A549 (cell line): ENCODE data around the gene INO80D. TPM values are rescaled to one million over a fixed set of nuclear protein-coding genes. Genes with fewer than 3 reads are reported as not detected.
"Not testable (repeated sequence)": the region's sequence is repeated elsewhere in the genome, so short reads cannot be mapped to it uniquely, and the experiment has no call there.

Experiments used
- ATAC-seq, 2 experiments: fragments of 200-7000 bp in 1 of 2; fragments of >200 bp in 1 of 2; cut with Nextera tagmentation in 1 of 2; cut with Tn5 transposase in 1 of 2; 3 replicates each; pipeline versions ENCODE4 v1.8.0 to v1.9.1; 2018 to 2020; ENCODE audit warnings: mild to moderate bottlenecking in 1 of 2, moderate library complexity in 1 of 2
- CTCF ChIA-PET: fragments of 300-600 bp; sonication (Branson Sonifier 250); formaldehyde crosslinking; extraction: SDS; loops from one replicate; lab custom pipeline; 2021; ENCODE audit warnings: antibody characterized with exemption, inconsistent platforms; lab: Yijun Ruan, JAX
- POLR2A ChIA-PET: fragments of 350-600 bp; formaldehyde crosslinking; extraction: SDS; loops from one replicate; lab custom pipeline; 2021; ENCODE audit warnings: antibody characterized with exemption, inconsistent platforms; lab: Yijun Ruan, JAX
- DNase-seq, 2 experiments: peaks; one replicate each; pipeline versions ENCODE4 v3.0.0 to v3.0.0-alpha.2; 2011 to 2016; ENCODE audit warnings: low read depth in 1 of 2, low spot score in 1 of 2
- FAIRE-seq: peaks from 2 replicates; lab custom pipeline; 2011; peaks lifted over from hg19 to GRCh38; lab: Jason Lieb, UNC
- H3K27ac ChIP-seq, 2 experiments: fragments of >200 bp; sonication (Bioruptor Twin); formaldehyde crosslinking; 3 replicates each; pipeline ENCODE4 v1.5.1; 2016 to 2017
- H3K4me1 ChIP-seq: fragments of >200 bp; sonication (Bioruptor Twin); formaldehyde crosslinking; 3 replicates; pipeline ENCODE4 v1.6.1; 2016
- H3K4me2 ChIP-seq: fragments of >200 bp; sonication (Bioruptor Twin); formaldehyde crosslinking; 3 replicates; pipeline ENCODE4 v1.6.1; 2016
- H3K4me3 ChIP-seq: fragments of >200 bp; sonication (Bioruptor Twin); formaldehyde crosslinking; 3 replicates; pipeline ENCODE4 v1.5.1; 2016
- H3K9me3 ChIP-seq: fragments of >200 bp; sonication (Bioruptor Twin); formaldehyde crosslinking; 3 replicates; pipeline ENCODE4 v1.6.1; 2016
- BHLHE40 ChIP-seq: IDR thresholded peaks from 2 replicates; pipeline ENCODE4 v1.6.1; 2012; ENCODE audit warnings: low read depth, low read length, inconsistent platforms
- CEBPB ChIP-seq, 2 experiments: fragments of >200 bp in 1 of 2; sonication (Bioruptor Twin) in 1 of 2; formaldehyde crosslinking in 1 of 2; IDR thresholded peaks; 2 replicates each; pipeline ENCODE4 v1.6.1; 2012 to 2016
- CHD2 ChIP-seq: fragments of 150-350 bp; IDR thresholded peaks from 2 replicates; pipeline ENCODE4 v1.6.1; 2014; ENCODE audit warnings: low read length; ENCODE audit not compliant: partially characterized antibody
- CHD4 ChIP-seq: fragments of 200-600 bp; sonication (generic); IDR thresholded peaks from 2 replicates; pipeline ENCODE4 v1.6.1; 2016; ENCODE audit warnings: antibody characterized with exemption, mild to moderate bottlenecking, borderline replicate concordance
- ESRRA ChIP-seq: fragments of 150-350 bp; IDR thresholded peaks from 2 replicates; pipeline ENCODE4 v1.6.1; 2014; ENCODE audit warnings: mild to moderate bottlenecking, low read length, borderline replicate concordance
- HDAC2 ChIP-seq: fragments of 200-600 bp; sonication (generic); IDR thresholded peaks from 2 replicates; pipeline ENCODE4 v1.6.1; 2016
- HEYL ChIP-seq: fragments of 250-450 bp; sonication (Bioruptor Pico); IDR thresholded peaks from 2 replicates; pipeline ENCODE4 v1.8.0; 2021; ENCODE audit warnings: mild to moderate bottlenecking, moderate library complexity
- JUN ChIP-seq, 2 experiments: fragments of >200 bp; sonication (Bioruptor Twin); formaldehyde crosslinking; IDR thresholded peaks; 2 replicates in 1 of 2; 3 replicates in 1 of 2; pipeline ENCODE4 v1.6.1; 2016 to 2017
- KDM5A ChIP-seq: fragments of 200-600 bp; sonication (generic); IDR thresholded peaks from 2 replicates; pipeline ENCODE4 v1.6.1; 2016; ENCODE audit warnings: antibody characterized with exemption, mild to moderate bottlenecking
- MAFK ChIP-seq: fragments of 450-650 bp; IDR thresholded peaks from 2 replicates; pipeline ENCODE4 v1.6.1; 2014; ENCODE audit not compliant: partially characterized antibody
- PHF8 ChIP-seq: fragments of 200-600 bp; sonication (generic); IDR thresholded peaks from 2 replicates; pipeline ENCODE4 v1.6.1; 2016; ENCODE audit warnings: low read depth, mild to moderate bottlenecking, antibody characterized with exemption, moderate library complexity, borderline replicate concordance
- RAD21 ChIP-seq, 2 experiments: fragments of >200 bp in 1 of 2; sonication (Bioruptor Twin) in 1 of 2; formaldehyde crosslinking in 1 of 2; IDR thresholded peaks in 1 of 2; conservative IDR thresholded peaks in 1 of 2; 2 replicates in 1 of 2; 3 replicates in 1 of 2; pipeline ENCODE4 v1.6.1; 2012 to 2018; ENCODE audit warnings: inconsistent platforms in 1 of 2
- RCOR1 ChIP-seq: fragments of 150-350 bp; IDR thresholded peaks from 2 replicates; pipeline ENCODE4 v1.6.1; 2014; ENCODE audit warnings: antibody characterized with exemption, low read length, low read depth
- RFX5 ChIP-seq: fragments of 450-650 bp; IDR thresholded peaks from 2 replicates; pipeline ENCODE4 v1.7.1; 2014; ENCODE audit warnings: antibody characterized with exemption, mild to moderate bottlenecking, moderate library complexity
- RNF2 ChIP-seq: fragments of 200-600 bp; sonication (generic); IDR thresholded peaks from 2 replicates; pipeline ENCODE4 v1.6.1; 2016; ENCODE audit warnings: low read depth, mild to moderate bottlenecking, antibody characterized with exemption, moderate library complexity, borderline replicate concordance
- TFCP2L1 ChIP-seq: fragments of 250-450 bp; sonication (Bioruptor Pico); IDR thresholded peaks from 2 replicates; pipeline ENCODE4 v1.5.0; 2021; ENCODE audit warnings: mild to moderate bottlenecking
- ZSCAN20 ChIP-seq: fragments of 250-450 bp; sonication (Bioruptor Pico); IDR thresholded peaks from 2 replicates; pipeline ENCODE4 v1.8.0; 2022; ENCODE audit warnings: mild to moderate bottlenecking, moderate library complexity
- WGBS: methylation state at CpG from one replicate; pipeline ENCODE4 v1.1.6; 2017; ENCODE audit errors: missing lambda C conversion rate; 5-methylcytosine and 5-hydroxymethylcytosine counted together
- polyA plus RNA-seq, 4 experiments: library from polyadenylated mRNA; depleted of rRNA in 3 of 4; stranded (reverse); fragments of >200 nt; fragmentation: RNase III in 1 of 4; extraction: RNeasy Plus Mini Kit Qiagen cat#74134 plus additional on column Dnase treatment in 1 of 4; gene quantifications; 2 replicates in 3 of 4; 3 replicates in 1 of 4; pipeline ENCODE4 v1.2.3, GENCODE V29; 2011 to 2017
- TF ChIP-seq, protein P1 (sequence below): fragments of 250-450 bp; sonication (Bioruptor Pico); IDR thresholded peaks from 2 replicates; pipeline ENCODE4 v1.5.0; 2020; ENCODE audit warnings: low read depth, mild to moderate bottlenecking, moderate library complexity
- TF ChIP-seq, protein P2 (sequence below): IDR thresholded peaks from 2 replicates; pipeline ENCODE4 v1.6.1; 2012
- TF ChIP-seq, protein P3 (sequence below): fragments of >200 bp; sonication (Bioruptor Twin); formaldehyde crosslinking; IDR thresholded peaks from 3 replicates; pipeline ENCODE4 v1.6.1; 2016
- TF ChIP-seq, protein P4 (sequence below): fragments of 150-350 bp; IDR thresholded peaks from 2 replicates; pipeline ENCODE4 v1.6.1; 2014; ENCODE audit warnings: low read depth, mild to moderate bottlenecking, low read length

The INO80D gene
- polyA plus RNA-seq, 2 of the 4 experiments (the other 2 are of a cell fraction): 1.4 to 5.0 TPM

DNA sequence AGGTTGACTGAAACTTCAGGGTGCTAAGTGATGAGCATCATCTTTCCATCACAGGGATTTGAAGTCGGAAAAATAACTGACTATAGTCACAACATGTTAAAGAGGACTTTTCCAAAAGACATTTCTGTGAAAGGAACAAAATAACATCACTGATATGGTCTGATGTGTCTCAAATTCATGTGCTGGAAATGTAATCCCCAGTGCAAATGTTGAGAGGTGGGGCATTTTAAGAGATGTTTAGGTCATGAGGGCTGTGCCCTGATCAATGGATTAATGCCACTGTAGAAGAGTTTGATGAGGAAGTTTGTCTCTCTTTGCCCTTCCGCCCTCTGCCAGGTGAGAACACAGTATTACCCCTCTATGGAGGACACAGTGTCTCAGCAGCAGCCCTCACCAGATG, 95.9 kb downstream of the INO80D start:
- CTCF ChIA-PET: no interaction called here
- H3K27ac ChIP-seq: peak overlapping the region in 1 of 2 experiments; percentile 34; a peak in 2 of 6 replicates
- H3K4me1 ChIP-seq: peaks cover 15% of the 10 kb centered on the region; the same call in 2 of the 3 replicates
- FAIRE-seq: no peak
- no peak overlapping the region for H3K4me3 ChIP-seq
- POLR2A ChIA-PET: no interaction called here
- TF ChIP-seq RFX5: no peak
- no peak for TF ChIP-seq HEYL (CRISPR knock-in tag)
- TF ChIP-seq CHD2: no peak
- TF ChIP-seq HDAC2: no peak
- TF ChIP-seq BHLHE40: no peak
- no peak for TF ChIP-seq KDM5A
- TF ChIP-seq, protein P1, sequence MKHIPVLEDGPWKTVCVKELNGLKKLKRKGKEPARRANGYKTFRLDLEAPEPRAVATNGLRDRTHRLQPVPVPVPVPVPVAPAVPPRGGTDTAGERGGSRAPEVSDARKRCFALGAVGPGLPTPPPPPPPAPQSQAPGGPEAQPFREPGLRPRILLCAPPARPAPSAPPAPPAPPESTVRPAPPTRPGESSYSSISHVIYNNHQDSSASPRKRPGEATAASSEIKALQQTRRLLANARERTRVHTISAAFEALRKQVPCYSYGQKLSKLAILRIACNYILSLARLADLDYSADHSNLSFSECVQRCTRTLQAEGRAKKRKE (CRISPR knock-in tag): no peak
- no peak for TF ChIP-seq JUN (IDR thresholded peaks at IDR 0.05)
- TF ChIP-seq, protein P2, sequence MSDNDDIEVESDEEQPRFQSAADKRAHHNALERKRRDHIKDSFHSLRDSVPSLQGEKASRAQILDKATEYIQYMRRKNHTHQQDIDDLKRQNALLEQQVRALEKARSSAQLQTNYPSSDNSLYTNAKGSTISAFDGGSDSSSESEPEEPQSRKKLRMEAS: no peak
- no peak for TF ChIP-seq RAD21 (conservative IDR thresholded peaks at IDR 0.05 in 1 of 2, IDR thresholded peaks at IDR 0.05 in 1 of 2)
- TF ChIP-seq CHD4: no peak
- TF ChIP-seq RCOR1: no peak
- no peak for TF ChIP-seq PHF8
- TF ChIP-seq RNF2: no peak
- no peak for TF ChIP-seq ZSCAN20 (CRISPR knock-in tag)
- TF ChIP-seq, protein P3, sequence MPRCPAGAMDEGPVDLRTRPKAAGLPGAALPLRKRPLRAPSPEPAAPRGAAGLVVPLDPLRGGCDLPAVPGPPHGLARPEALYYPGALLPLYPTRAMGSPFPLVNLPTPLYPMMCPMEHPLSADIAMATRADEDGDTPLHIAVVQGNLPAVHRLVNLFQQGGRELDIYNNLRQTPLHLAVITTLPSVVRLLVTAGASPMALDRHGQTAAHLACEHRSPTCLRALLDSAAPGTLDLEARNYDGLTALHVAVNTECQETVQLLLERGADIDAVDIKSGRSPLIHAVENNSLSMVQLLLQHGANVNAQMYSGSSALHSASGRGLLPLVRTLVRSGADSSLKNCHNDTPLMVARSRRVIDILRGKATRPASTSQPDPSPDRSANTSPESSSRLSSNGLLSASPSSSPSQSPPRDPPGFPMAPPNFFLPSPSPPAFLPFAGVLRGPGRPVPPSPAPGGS: no peak
- TF ChIP-seq, protein P4, sequence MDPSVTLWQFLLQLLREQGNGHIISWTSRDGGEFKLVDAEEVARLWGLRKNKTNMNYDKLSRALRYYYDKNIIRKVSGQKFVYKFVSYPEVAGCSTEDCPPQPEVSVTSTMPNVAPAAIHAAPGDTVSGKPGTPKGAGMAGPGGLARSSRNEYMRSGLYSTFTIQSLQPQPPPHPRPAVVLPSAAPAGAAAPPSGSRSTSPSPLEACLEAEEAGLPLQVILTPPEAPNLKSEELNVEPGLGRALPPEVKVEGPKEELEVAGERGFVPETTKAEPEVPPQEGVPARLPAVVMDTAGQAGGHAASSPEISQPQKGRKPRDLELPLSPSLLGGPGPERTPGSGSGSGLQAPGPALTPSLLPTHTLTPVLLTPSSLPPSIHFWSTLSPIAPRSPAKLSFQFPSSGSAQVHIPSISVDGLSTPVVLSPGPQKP: no peak
- TF ChIP-seq TFCP2L1 (CRISPR knock-in tag): no peak
- TF ChIP-seq, all 56 proteins: peak for 0
- no peak for DNase-seq
- H3K9me3 ChIP-seq: no peaks in the 10 kb centered on the region
- no peak; a peak in 1 of 6 replicates for ATAC-seq
- peak overlapping the region; percentile 38; the same call in 2 of the 3 replicates for H3K4me2 ChIP-seq
- WGBS: 79% methylated on average over 2 of the region's 2 CpGs

DNA sequence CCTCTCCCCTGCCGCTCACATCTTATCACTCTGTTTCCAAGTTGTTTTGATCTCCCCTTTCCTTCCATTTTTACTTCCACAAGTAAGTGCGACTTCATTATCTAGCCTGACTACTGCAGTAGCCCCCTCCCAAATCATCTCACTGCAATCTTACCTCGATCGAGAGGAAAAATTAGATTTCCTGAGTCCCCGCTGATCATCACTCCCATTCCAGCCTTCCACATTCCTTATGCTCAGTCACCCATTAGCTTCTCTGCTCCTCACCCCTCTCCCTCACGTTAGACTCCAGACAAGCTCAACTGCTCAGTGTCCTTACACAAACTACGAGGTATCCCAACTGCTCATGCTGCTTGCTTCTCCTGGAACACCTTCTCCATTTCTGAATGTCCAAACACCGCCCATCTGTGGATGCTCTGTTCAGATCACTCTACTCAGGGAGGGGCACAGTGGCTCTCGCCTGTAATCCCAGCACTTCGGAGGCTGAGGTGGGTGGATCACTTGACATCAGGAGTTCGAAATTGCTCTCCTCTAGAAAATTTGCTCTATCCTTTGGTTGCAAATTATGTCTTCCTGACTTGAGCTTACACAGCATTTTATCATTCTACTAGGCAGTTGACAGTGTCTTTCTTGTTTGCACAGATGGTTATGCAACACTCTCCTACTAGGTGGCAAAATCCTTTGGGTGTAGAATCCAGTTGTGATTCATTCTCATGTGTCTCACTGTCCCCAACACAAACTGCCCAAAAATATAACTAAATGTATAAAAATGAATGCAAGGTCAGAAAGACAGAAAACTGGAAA, 96.5 kb downstream of the INO80D start:
- Histone ChIP-seq H3K4me2 (peak overlapping the region; percentile 38), H3K4me3 (no peak overlapping the region), H3K27ac (peak overlapping the region; percentile 26 to 60; a peak in 3 of 6 replicates), H3K4me1 (peaks cover 15% of the 10 kb centered on the region; the same call in 2 of the 3 replicates), H3K9me3 (no peaks in the 10 kb centered on the region)
- FAIRE-seq (no peak), DNase-seq (no peak), ATAC-seq (peak in 1 of 2 experiments; percentile 41; a peak in 1 of 6 replicates)
- no peak for TF ChIP-seq JUN (IDR thresholded peaks at IDR 0.05)
- TF ChIP-seq MAFK: peak; percentile 55
- TF ChIP-seq ESRRA: no peak
- TF ChIP-seq CEBPB (IDR thresholded peaks at IDR 0.05): peak; percentile 56 to 76
- ChIA-PET CTCF (no interaction called here), POLR2A (no interaction called here)
- 87% methylated on average over 11 of the region's 11 CpGs for WGBS

DNA sequence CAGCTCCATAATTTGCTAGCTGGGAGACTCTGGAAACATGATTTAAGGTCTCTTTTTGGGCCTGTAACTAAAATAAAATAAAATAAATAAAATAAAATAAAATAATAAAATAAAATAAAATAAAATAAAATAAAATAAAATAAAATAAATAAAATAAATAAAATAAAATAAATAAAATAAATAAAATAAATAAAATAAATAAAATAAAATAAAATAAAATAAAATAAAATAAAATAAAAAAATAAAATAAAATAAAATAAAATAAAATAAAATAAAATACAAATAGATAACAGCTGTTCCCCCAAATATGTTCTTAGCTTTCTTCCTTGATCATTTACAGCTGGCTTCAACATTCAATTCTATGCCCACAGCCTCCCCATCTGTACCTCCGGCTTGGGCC, 97.3 kb downstream of the INO80D start:
- ATAC-seq, H3K9me3 ChIP-seq, H3K4me2 ChIP-seq, POLR2A ChIA-PET, FAIRE-seq, H3K4me3 ChIP-seq, DNase-seq: not testable (repeated sequence)
- Histone ChIP-seq H3K4me1 (peaks cover 15% of the 10 kb centered on the region; the same call in 2 of the 3 replicates), H3K27ac (peak overlapping the region in 1 of 2 experiments; percentile 60; a peak in 2 of 6 replicates)
- CTCF ChIA-PET: interaction anchor here (0.5 to 1.6 kb wide), 2 partner anchors 9 kb away, joined by 3 to 5 read pairs; no protein-coding TSS in a partner anchor
- WGBS: 97% methylated on average over 1 of the region's 1 CpG
